IgD-negative memory B cell (primary cell): ENCODE measurements around the gene PHC2. TPM values are rescaled to one million over a fixed set of nuclear protein-coding genes. Genes with fewer than 3 reads are reported as not detected.

Experiments used
- H3K27ac Mint-ChIP-seq, 3 donors: one replicate each; pipeline ENCODE4 v1.8.0; 2020 to 2022; ENCODE audit warnings: mild to moderate bottlenecking in 3 of 3, mixed read lengths in 3 of 3, moderate library complexity in 1 of 3
- H3K27me3 Mint-ChIP-seq: one replicate; pipeline ENCODE4 v1.8.0; 2021; ENCODE audit warnings: mixed read lengths
- H3K36me3 Mint-ChIP-seq: one replicate; pipeline ENCODE4 v1.8.0; 2020; ENCODE audit warnings: mild to moderate bottlenecking, mixed read lengths
- H3K4me1 Mint-ChIP-seq, 3 donors: one replicate each; pipeline ENCODE4 v1.8.0; 2020 to 2022; ENCODE audit warnings: mixed read lengths in 3 of 3, mild to moderate bottlenecking in 1 of 3
- H3K4me3 Mint-ChIP-seq, 4 donors: one replicate each; pipeline ENCODE4 v1.8.0; 2020 to 2022; ENCODE audit warnings: mild to moderate bottlenecking in 4 of 4, mixed read lengths in 4 of 4, moderate library complexity in 3 of 4
- H3K9me3 Mint-ChIP-seq, 3 donors: one replicate each; pipeline ENCODE4 v1.8.0; 2020 to 2021; ENCODE audit warnings: mixed read lengths in 3 of 3, mild to moderate bottlenecking in 1 of 3
- polyA plus RNA-seq: library from polyadenylated mRNA; unstranded; fragments of 300-500 nt; fragmentation: Illumina TruSeq; gene quantifications from one replicate; pipeline ENCODE4 v1.2.3, GENCODE V29; 2021

PHC2 gene
- polyA plus RNA-seq, 1 donor from 2014 or later: 7.9 TPM

DNA sequence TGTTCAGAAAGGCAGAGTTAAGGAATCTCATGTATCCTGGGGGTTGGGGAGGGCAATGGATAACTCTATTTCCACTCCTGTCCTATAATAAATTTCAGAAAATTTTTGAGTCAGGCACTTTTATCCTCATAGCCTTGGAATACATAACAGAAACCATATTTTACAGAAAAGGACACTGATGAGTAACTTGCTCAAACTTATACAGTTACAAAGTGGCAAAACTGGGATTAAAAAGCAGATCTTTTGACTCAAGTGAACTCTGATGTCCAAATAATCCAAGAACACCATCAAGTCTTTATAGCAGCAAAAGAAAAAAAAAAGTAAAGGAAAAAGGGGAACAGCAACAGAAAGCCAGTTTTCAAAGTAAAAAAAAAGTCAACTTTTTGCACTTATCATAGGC, 36.9 kb downstream of the PHC2 start:
- Mint-ChIP-seq H3K9me3 (no peaks in the 10 kb centered on the region), H3K4me1 (peaks cover 0 to 1% (median 0%) of the 10 kb centered on the region in 3 donors), H3K36me3 (peaks cover 2% of the 10 kb centered on the region), H3K27ac (no peak overlapping the region), H3K4me3 (no peak overlapping the region), H3K27me3 (peaks cover 8% of the 10 kb centered on the region)

- Mint-ChIP-seq H3K36me3 (peaks cover 2% of the 10 kb centered on the region), H3K27ac (no peak overlapping the region), H3K4me3 (no peak overlapping the region), H3K9me3 (no peaks in the 10 kb centered on the region), H3K4me1 (peaks cover 0 to 1% (median 0%) of the 10 kb centered on the region in 3 donors), H3K27me3 (peaks cover 8% of the 10 kb centered on the region)
Measured at GRCh38 chr1:33393524-33393923, 37.4 kb downstream of the PHC2 start.

DNA sequence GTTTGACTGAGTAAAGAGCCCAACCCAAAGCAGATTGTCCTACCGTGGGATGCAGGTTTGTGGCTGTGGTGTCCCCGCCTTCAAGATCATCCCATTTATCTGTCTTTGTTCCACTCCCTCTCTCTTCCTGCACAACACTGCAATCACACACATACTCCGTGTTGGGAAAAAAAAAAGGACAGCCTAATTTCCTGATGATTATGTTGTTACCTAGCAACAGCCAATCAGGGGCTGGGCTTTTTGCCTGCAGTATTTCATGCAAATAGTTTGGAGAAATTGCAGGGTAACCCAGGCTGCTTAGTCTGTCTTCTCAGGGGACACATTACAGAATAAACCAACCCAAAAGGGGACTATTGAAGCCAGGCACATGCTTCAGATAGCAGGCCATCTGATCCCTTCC, 38.3 kb downstream of the PHC2 start:
- H3K4me1 Mint-ChIP-seq: peaks cover 0 to 1% (median 0%) of the 10 kb centered on the region in 3 donors
- H3K4me3 Mint-ChIP-seq: no peak overlapping the region
- no peaks in the 10 kb centered on the region for H3K36me3 Mint-ChIP-seq
- peaks cover 8% of the 10 kb centered on the region for H3K27me3 Mint-ChIP-seq
- H3K27ac Mint-ChIP-seq: peak overlapping the region in 1 of 3 donors; percentile 17
- no peaks in the 10 kb centered on the region for H3K9me3 Mint-ChIP-seq

- Mint-ChIP-seq H3K27me3 (peaks cover 5% of the 10 kb centered on the region), H3K27ac (peak overlapping the region in 1 of 3 donors; percentile 17), H3K9me3 (no peaks in the 10 kb centered on the region), H3K4me3 (no peak overlapping the region), H3K36me3 (no peaks in the 10 kb centered on the region), H3K4me1 (peaks cover 0 to 1% (median 0%) of the 10 kb centered on the region in 3 donors)
Measured at GRCh38 chr1:33392206-33392605, 38.7 kb downstream of the PHC2 start.

- H3K27ac Mint-ChIP-seq: no peak overlapping the region
- no peak overlapping the region for H3K4me3 Mint-ChIP-seq
- peaks cover 0 to 1% (median 0%) of the 10 kb centered on the region in 3 donors for H3K4me1 Mint-ChIP-seq
- H3K27me3 Mint-ChIP-seq: peaks cover 2% of the 10 kb centered on the region
- no peaks in the 10 kb centered on the region for H3K36me3 Mint-ChIP-seq
- H3K9me3 Mint-ChIP-seq: no peaks in the 10 kb centered on the region
Measured at GRCh38 chr1:33391343-33392078, 39.4 kb downstream of the PHC2 start.

- no peaks in the 10 kb centered on the region for H3K9me3 Mint-ChIP-seq
- H3K4me3 Mint-ChIP-seq: no peak overlapping the region
- peaks cover 2% of the 10 kb centered on the region for H3K27me3 Mint-ChIP-seq
- no peaks in the 10 kb centered on the region for H3K36me3 Mint-ChIP-seq
- H3K4me1 Mint-ChIP-seq: peaks cover 0 to 1% (median 0%) of the 10 kb centered on the region in 3 donors
- no peak overlapping the region for H3K27ac Mint-ChIP-seq
Measured at GRCh38 chr1:33390542-33390941, 40.4 kb downstream of the PHC2 start.

DNA sequence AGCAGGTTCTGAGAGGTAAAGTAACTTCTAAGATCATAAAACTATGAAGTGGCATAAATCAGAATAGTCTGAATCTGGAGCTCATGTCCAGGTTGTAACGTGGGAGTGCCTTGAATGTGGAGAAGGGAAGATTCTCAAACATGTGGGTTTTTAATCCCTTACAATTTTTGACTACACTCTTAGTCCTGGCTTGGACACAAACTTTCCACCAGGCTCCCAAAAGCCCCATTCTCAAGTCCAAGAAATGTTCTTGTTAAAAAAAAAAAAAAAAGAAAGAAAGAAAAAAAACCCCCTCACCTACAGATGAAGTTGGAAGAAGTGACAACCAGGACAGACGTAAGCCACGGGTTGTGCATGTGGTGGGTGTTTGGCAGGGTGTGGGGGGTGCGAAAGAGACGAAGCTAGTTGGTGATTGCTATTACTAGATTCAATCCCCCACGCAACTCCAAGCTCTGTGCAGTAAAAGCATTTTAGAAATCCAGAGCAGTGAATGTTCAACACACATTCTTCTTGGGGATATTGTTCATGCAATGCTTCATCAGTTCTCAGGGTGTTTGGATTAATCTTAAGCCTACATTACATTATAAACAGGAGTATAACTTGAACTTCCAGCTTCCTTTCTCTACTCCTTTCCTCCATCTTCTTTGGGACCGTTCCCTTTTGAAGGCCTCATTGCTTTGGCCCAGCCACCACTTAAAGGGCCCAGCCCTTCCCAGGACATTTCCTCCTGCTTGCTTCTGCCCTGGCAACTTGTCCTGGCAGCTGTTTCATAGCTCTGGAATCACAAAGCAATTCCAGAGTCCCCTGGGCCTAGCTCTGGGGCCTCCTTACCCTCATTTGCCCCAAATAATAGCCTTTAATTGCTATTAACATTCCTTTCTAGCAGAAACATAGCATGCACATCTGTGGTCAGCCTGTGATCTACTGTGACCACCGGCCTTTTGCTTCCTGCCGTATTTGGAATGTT, 41.8 kb downstream of the PHC2 start:
- no peak overlapping the region for H3K27ac Mint-ChIP-seq
- H3K4me1 Mint-ChIP-seq: peaks cover 0 to 1% (median 0%) of the 10 kb centered on the region in 3 donors
- H3K4me3 Mint-ChIP-seq: no peak overlapping the region

GRCh38 chr1:33387625-33388024, 43.3 kb downstream of the PHC2 start:
- H3K4me3 Mint-ChIP-seq: no peak overlapping the region
- no peaks in the 10 kb centered on the region for H3K9me3 Mint-ChIP-seq
- peaks cover 0 to 1% (median 0%) of the 10 kb centered on the region in 3 donors for H3K4me1 Mint-ChIP-seq
- H3K36me3 Mint-ChIP-seq: no peaks in the 10 kb centered on the region
- H3K27ac Mint-ChIP-seq: no peak overlapping the region
- H3K27me3 Mint-ChIP-seq: peaks cover 2% of the 10 kb centered on the region

More for the DNA sequence above, 41.8 kb downstream of the PHC2 start:
- H3K27me3 Mint-ChIP-seq: peaks cover 3% of the 10 kb centered on the region
- H3K36me3 Mint-ChIP-seq: no peaks in the 10 kb centered on the region
- no peaks in the 10 kb centered on the region for H3K9me3 Mint-ChIP-seq

- Mint-ChIP-seq H3K4me3 (no peak overlapping the region), H3K36me3 (no peaks in the 10 kb centered on the region), H3K27ac (no peak overlapping the region)
Measured at GRCh38 chr1:33385251-33385650, 45.6 kb downstream of the PHC2 start.

GRCh38 chr1:33384040-33384812, 46.7 kb downstream of the PHC2 start:
- no peak overlapping the region for H3K27ac Mint-ChIP-seq

More at GRCh38 chr1:33385251-33385650, 45.6 kb downstream of the PHC2 start:
- Mint-ChIP-seq H3K9me3 (no peaks in the 10 kb centered on the region), H3K4me1 (peaks cover 0 to 8% (median 7%) of the 10 kb centered on the region in 3 donors), H3K27me3 (peaks cover 10% of the 10 kb centered on the region)

DNA sequence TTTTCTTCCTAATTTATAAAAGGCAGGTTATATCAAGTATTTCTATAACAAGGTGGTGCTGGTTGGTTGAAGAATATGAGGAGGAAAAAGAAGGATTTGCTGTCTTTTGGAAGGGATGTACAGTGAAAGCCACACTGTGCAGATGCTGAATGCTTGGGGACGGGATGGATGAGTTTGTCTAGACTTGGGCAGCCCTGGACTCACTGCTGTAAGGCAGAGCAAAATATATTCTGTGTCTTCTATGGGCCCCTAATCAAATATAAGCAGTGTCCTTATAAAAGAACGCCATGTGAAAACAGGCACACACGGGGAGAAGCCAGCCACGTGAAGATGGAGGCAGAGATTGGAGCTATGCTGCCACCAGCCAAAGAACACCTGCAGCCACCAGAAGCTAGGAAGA, 47.4 kb downstream of the PHC2 start:
- Mint-ChIP-seq H3K27me3 (peaks cover 17% of the 10 kb centered on the region), H3K36me3 (no peaks in the 10 kb centered on the region)

More at GRCh38 chr1:33384040-33384812, 46.7 kb downstream of the PHC2 start:
- Mint-ChIP-seq H3K27me3 (peaks cover 17% of the 10 kb centered on the region), H3K36me3 (no peaks in the 10 kb centered on the region), H3K4me3 (no peak overlapping the region), H3K9me3 (no peaks in the 10 kb centered on the region), H3K4me1 (peaks cover 0 to 8% (median 7%) of the 10 kb centered on the region in 3 donors)

GRCh38 chr1:33382661-33383415, 48.1 kb downstream of the PHC2 start:
- Mint-ChIP-seq H3K36me3 (no peaks in the 10 kb centered on the region), H3K9me3 (no peaks in the 10 kb centered on the region), H3K27me3 (peaks cover 17% of the 10 kb centered on the region), H3K4me1 (peaks cover 0 to 8% (median 7%) of the 10 kb centered on the region in 3 donors), H3K4me3 (no peak overlapping the region), H3K27ac (no peak overlapping the region)

More for the DNA sequence above, 47.4 kb downstream of the PHC2 start:
- no peak overlapping the region for H3K4me3 Mint-ChIP-seq
- no peak overlapping the region for H3K27ac Mint-ChIP-seq
- peaks cover 0 to 8% (median 7%) of the 10 kb centered on the region in 3 donors for H3K4me1 Mint-ChIP-seq
- H3K9me3 Mint-ChIP-seq: no peaks in the 10 kb centered on the region

DNA sequence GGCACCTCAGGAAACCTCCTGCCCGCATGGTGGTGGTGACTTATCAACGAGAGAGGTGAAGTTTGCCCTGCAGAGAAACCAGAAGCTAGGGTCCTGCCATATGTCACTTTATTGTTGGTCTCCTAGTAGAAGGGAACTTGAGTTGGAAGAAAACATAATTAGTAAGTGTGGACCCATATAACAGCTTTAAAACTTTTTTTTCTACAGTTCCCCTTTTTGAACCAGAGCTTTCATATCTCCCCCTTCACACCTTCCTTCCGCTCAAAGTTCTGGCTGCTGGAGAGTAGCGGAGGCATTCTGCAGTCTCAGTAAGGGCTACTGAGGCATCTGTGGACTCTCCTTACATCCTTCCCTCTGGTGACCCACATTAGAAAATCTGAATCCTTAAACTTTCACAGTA, 48.9 kb downstream of the PHC2 start:
- H3K27ac Mint-ChIP-seq: no peak overlapping the region
- peaks cover 0 to 8% (median 7%) of the 10 kb centered on the region in 3 donors for H3K4me1 Mint-ChIP-seq
- H3K9me3 Mint-ChIP-seq: no peaks in the 10 kb centered on the region
- no peaks in the 10 kb centered on the region for H3K36me3 Mint-ChIP-seq
- H3K4me3 Mint-ChIP-seq: no peak overlapping the region
- H3K27me3 Mint-ChIP-seq: peaks cover 17% of the 10 kb centered on the region

- peaks cover 0 to 8% (median 7%) of the 10 kb centered on the region in 3 donors for H3K4me1 Mint-ChIP-seq
- H3K27me3 Mint-ChIP-seq: peaks cover 17% of the 10 kb centered on the region
- no peaks in the 10 kb centered on the region for H3K9me3 Mint-ChIP-seq
- H3K36me3 Mint-ChIP-seq: no peaks in the 10 kb centered on the region
- no peak overlapping the region for H3K4me3 Mint-ChIP-seq
- no peak overlapping the region for H3K27ac Mint-ChIP-seq
Measured at GRCh38 chr1:33380811-33381210, 50.1 kb downstream of the PHC2 start.
